T-helper 17 cell (primary cell): ENCODE data around the gene ZNF277. TPM values are rescaled to one million over a fixed set of nuclear protein-coding genes. Genes with fewer than 3 reads are reported as not detected.
"Not testable (repeated sequence)": the region's sequence is repeated elsewhere in the genome, so short reads cannot be mapped to it uniquely, and the experiment has no call there.

Experiments
- ATAC-seq: fragments of 150-1000 bp; cut with Tn5 transposase; 2 replicates; pipeline ENCODE4 v1.10.0; 2021; ENCODE audit warnings: mild to moderate bottlenecking, moderate library complexity
- DNase-seq, 3 donors: peaks; one replicate each; pipeline versions ENCODE4 v3.0.0 to v3.0.0-alpha.2; 2020 to 2021
- H3K9me3 ChIP-seq: one replicate; pipeline ENCODE4 v1.7.0; 2013; ENCODE audit warnings: low read length, mild to moderate bottlenecking; ENCODE audit not compliant: control insufficient read depth, poor library complexity, severe bottlenecking
- H3K27ac Mint-ChIP-seq: one replicate; pipeline ENCODE4 v1.8.0; 2022; ENCODE audit warnings: mild to moderate bottlenecking, moderate library complexity, mixed read lengths
- H3K27me3 Mint-ChIP-seq: one replicate; pipeline ENCODE4 v1.8.0; 2022; ENCODE audit warnings: mixed read lengths
- H3K36me3 Mint-ChIP-seq: one replicate; pipeline ENCODE4 v1.8.0; 2022; ENCODE audit warnings: low read depth, mixed read lengths
- H3K4me1 Mint-ChIP-seq: one replicate; pipeline ENCODE4 v1.8.0; 2022; ENCODE audit warnings: mild to moderate bottlenecking, mixed read lengths
- H3K4me3 Mint-ChIP-seq: one replicate; pipeline ENCODE4 v1.8.0; 2022; ENCODE audit warnings: mild to moderate bottlenecking, moderate library complexity, mixed read lengths
- total RNA-seq, 4 donors: library from RNA in 2 of 4; stranded (reverse) in 2 of 4; gene quantifications; one replicate each; pipeline ENCODE4 v1.2.3 and lab custom pipeline; 2022 to 2026

Gene ZNF277
- total RNA-seq, 2 donors from 2014 or later: 25.7 to 28.8 TPM

- H3K9me3 ChIP-seq: no peaks in the 10 kb centered on the region
- Mint-ChIP-seq H3K4me3 (no peak overlapping the region), H3K4me1 (peaks cover 3% of the 10 kb centered on the region), H3K27ac (no peak overlapping the region), H3K27me3 (no peaks in the 10 kb centered on the region), H3K36me3 (no peaks in the 10 kb centered on the region)
- no peak for ATAC-seq
- DNase-seq: no peak
These were observed 165.6 kb downstream of the ZNF277 start for GRCh38 chr7:112372101-112372500.

GRCh38 chr7:112377593-112377992 is 171.1 kb downstream of the ZNF277 start:
- H3K36me3 Mint-ChIP-seq: no peaks in the 10 kb centered on the region
- no peak overlapping the region for H3K27ac Mint-ChIP-seq
- no peak for DNase-seq
- H3K27me3 Mint-ChIP-seq: peaks cover 5% of the 10 kb centered on the region
- no peak for ATAC-seq
- H3K9me3 ChIP-seq: peaks cover 3% of the 10 kb centered on the region
- H3K4me1 Mint-ChIP-seq: peaks cover 3% of the 10 kb centered on the region
- no peak overlapping the region for H3K4me3 Mint-ChIP-seq

GRCh38 chr7:112381311-112382091 is 175.0 kb downstream of the ZNF277 start:
- Mint-ChIP-seq H3K36me3 (no peaks in the 10 kb centered on the region), H3K27ac (no peak overlapping the region), H3K27me3 (peaks cover 15% of the 10 kb centered on the region), H3K4me3 (no peak overlapping the region), H3K4me1 (peaks cover 13% of the 10 kb centered on the region)
- DNase-seq: no peak
- H3K9me3 ChIP-seq: peaks cover 3% of the 10 kb centered on the region
- ATAC-seq: no peak

GRCh38 chr7:112383671-112384417 is 177.3 kb downstream of the ZNF277 start:
- DNase-seq (no peak), ATAC-seq (peak; percentile 18)
- Mint-ChIP-seq H3K27ac (no peak overlapping the region), H3K4me1 (peaks cover 13% of the 10 kb centered on the region), H3K27me3 (peaks cover 15% of the 10 kb centered on the region), H3K36me3 (no peaks in the 10 kb centered on the region), H3K4me3 (no peak overlapping the region)
- H3K9me3 ChIP-seq: peaks cover 3% of the 10 kb centered on the region

- peaks cover 13% of the 10 kb centered on the region for H3K4me1 Mint-ChIP-seq
- ATAC-seq (no peak), DNase-seq (no peak)
- no peak overlapping the region for H3K27ac Mint-ChIP-seq
- H3K27me3 Mint-ChIP-seq: peaks cover 10% of the 10 kb centered on the region
- H3K9me3 ChIP-seq: peaks cover 3% of the 10 kb centered on the region
- H3K4me3 Mint-ChIP-seq: no peak overlapping the region
- H3K36me3 Mint-ChIP-seq: no peaks in the 10 kb centered on the region
These were observed 179.0 kb downstream of the ZNF277 start for GRCh38 chr7:112385516-112385915.

- H3K36me3 Mint-ChIP-seq: peaks cover 2% of the 10 kb centered on the region
- no peak for ATAC-seq
These were observed 180.1 kb downstream of the ZNF277 start for GRCh38 chr7:112386619-112387018.

DNA sequence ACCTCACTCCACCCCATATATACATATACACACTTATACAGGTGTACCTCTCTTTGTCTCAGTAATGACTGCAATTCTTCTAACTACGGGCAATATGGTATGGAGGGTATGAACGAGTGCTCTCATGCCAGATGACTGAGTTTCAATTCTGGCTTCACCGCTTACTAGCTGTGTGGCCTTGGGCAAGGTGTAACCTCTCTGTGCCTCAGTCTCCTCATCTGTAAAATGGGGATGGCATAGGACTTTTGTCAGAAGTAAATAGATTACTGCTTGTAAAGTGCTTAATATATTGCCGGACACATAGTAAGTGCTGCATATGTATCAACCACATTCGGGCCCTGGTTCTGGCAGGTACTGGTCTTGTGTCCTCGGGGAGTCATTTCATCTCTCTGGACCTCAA is 183.7 kb downstream of the ZNF277 start:
- DNase-seq (no peak), ATAC-seq (no peak)
- peak overlapping the region; percentile 43 for H3K4me3 Mint-ChIP-seq
- H3K27me3 Mint-ChIP-seq: no peaks in the 10 kb centered on the region
- no peaks in the 10 kb centered on the region for H3K9me3 ChIP-seq
- H3K36me3 Mint-ChIP-seq: peaks cover 2% of the 10 kb centered on the region
- H3K27ac Mint-ChIP-seq: no peak overlapping the region
- H3K4me1 Mint-ChIP-seq: peaks cover 17% of the 10 kb centered on the region

More at GRCh38 chr7:112386619-112387018, 180.1 kb downstream of the ZNF277 start:
- no peak overlapping the region for H3K4me3 Mint-ChIP-seq
- H3K27ac Mint-ChIP-seq: no peak overlapping the region
- DNase-seq: no peak
- peaks cover 10% of the 10 kb centered on the region for H3K27me3 Mint-ChIP-seq
- peaks cover 18% of the 10 kb centered on the region for H3K4me1 Mint-ChIP-seq
- H3K9me3 ChIP-seq: no peaks in the 10 kb centered on the region

DNA sequence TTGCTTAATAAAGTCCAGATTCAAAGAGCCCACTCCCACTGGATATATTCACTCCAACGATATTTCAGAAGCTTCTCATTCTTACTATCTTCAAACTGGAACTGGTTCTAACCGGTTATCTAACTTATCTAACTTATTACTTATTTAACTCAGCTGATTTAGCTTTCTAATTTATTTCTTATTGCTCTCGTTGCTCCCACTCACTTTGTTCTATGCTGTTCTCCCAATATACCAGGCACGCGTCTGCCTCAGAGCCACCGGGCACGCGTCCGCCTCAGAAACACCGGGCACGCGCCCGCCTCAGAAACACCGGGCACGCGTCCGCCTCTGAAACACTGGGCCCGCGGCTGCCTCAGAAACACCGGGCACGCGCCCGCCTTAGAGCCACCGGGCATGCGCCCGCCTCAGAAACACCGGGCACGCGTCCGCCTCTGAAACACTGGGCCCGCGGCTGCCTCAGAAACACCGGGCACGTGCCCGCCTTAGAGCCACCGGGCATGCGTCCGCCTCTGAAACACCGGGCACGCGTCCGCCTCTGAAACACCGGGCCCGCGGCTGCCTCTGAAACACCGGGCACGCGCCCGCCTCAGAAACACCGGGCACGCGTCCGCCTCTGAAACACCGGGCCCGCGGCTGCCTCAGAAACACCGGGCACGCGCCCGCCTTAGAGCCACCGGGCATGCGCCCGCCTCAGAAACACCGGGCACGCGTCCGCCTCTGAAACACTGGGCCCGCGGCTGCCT is 184.8 kb downstream of the ZNF277 start:
- peak; percentile 26 to 31 (median 27) for DNase-seq
- H3K9me3 ChIP-seq, H3K27ac Mint-ChIP-seq, H3K27me3 Mint-ChIP-seq, H3K36me3 Mint-ChIP-seq: not testable (repeated sequence)
- Mint-ChIP-seq H3K4me3 (peak overlapping the region; percentile 89), H3K4me1 (peaks cover 17% of the 10 kb centered on the region)
- ATAC-seq: peak; percentile 54

DNA sequence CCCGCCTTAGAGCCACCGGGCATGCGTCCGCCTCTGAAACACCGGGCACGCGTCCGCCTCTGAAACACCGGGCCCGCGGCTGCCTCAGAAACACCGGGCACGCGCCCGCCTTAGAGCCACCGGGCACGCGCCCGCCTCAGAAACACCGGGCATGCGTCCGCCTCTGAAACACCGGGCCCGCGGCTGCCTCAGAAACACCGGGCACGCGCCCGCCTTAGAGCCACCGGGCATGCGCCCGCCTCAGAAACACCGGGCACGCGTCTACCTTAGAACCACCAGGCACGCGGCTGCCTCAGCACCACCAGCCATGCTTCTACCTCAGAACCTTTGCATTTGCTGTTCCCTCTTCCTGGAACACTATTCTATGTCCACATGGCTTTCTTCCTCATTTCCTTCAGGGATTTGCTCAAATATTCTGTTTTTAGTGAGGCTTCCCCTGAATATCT is 185.4 kb downstream of the ZNF277 start:
- peak overlapping the region; percentile 86 for H3K27ac Mint-ChIP-seq
- DNase-seq (peak; percentile 47 to 62 (median 51)), ATAC-seq (peak; percentile 77)
- peak overlapping the region; percentile 89 for H3K4me3 Mint-ChIP-seq
- H3K27me3 Mint-ChIP-seq, H3K9me3 ChIP-seq, H3K36me3 Mint-ChIP-seq: not testable (repeated sequence)
- peaks cover 17% of the 10 kb centered on the region for H3K4me1 Mint-ChIP-seq

Other genes with a start within 250 kb of the ZNF277 start
- gene DOCK4, start 296 bp upstream of the ZNF277 start, total RNA-seq: under 1 TPM; 0.18 to 0.57 TPM
- gene IFRD1, start 243.8 kb downstream of the ZNF277 start, total RNA-seq: 100 to 1,000 TPM; 269 to 276 TPM